Myocyte (in vitro differentiated cells): ENCODE data around the gene MAP4K1. TPM values are rescaled to one million over a fixed set of nuclear protein-coding genes. Genes with fewer than 3 reads are reported as not detected.

Experiments used
- DNase-seq: peaks from one replicate; pipeline ENCODE4 v3.0.0-alpha.2; 2012; ENCODE audit warnings: low read depth
- total RNA-seq: library from RNA; depleted of rRNA; stranded (reverse); fragments of >200 nt; gene quantifications from 2 replicates; pipeline ENCODE4 v1.2.3, GENCODE V29; 2014

Gene MAP4K1
- total RNA-seq, 1 donor from 2014 or later, result 0.13 TPM

DNA sequence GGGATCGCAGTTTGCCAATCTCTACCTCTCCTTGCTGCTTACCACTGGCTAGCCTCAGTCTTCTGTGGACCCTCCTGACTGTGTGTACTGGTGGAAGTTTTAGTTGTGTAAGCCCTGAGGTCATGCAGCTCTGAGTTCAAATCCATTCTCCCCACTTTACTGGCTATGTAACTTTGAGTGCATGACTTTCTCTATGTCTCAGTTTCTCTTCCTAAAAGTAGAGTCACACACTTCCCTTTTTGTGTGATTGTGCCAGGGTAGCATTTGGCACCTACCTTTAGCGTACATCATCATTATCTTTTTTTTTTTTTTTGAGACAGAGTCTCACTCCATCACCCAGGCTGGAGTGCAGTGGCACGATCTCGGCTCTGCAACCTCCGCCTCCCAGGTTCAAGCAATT is 70.3 kb downstream of the MAP4K1 start:
- no peak for DNase-seq

DNA sequence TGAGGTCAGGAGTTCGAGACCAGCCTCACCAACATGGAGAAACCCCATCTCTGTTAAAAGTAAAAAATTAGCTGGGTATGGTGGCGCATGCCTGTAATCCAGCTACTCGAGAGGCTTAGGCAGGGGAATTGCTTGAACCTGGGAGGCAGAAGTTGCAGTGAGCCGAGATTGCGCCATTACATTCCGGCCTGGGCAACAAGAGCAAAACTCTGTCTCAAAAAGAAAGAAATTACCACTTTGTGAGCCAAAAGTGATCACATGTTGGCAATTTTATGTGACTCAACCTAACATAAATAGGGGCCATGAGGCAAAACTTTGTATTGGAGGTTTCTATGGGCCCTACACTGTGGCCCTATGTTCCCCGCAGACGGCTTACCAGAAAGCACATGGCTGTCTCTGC is 72.2 kb downstream of the MAP4K1 start:
- DNase-seq, result no peak

DNA sequence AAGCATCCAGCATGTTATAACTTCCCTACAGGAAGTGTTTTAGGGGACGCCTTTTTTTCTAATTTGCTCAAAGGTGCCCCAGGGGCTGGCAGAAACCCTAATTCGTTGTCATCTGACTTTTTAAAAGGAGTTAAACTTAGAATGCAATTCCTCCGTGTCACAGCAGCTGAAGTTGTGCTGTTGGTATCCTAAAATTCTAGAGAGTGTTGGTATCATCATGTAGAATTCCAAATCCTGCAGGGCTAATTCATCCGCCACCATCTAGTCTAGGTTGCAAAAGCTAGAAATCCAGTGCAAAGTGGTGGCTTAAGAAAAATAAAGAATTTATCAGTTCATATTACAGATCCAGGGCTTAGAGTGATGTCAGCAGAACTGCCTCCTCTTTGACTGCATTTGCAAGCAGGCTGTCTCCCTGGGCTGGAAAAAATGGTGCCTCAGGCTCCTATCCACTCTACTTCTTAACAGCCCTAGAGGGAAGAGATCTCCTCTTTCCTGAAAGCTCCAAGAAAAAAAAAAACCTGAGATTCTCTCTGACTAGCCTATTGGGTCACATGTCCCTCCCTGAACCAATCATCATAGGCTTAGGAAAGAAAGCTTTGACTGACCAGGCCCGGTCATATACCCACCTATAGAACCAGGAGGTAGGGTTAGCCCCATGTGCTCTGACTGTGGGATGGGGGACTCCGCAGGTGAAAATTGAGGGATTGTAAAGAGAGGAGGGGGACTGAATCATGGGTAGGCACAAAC is 73.0 kb downstream of the MAP4K1 start:
- no peak for DNase-seq

DNA sequence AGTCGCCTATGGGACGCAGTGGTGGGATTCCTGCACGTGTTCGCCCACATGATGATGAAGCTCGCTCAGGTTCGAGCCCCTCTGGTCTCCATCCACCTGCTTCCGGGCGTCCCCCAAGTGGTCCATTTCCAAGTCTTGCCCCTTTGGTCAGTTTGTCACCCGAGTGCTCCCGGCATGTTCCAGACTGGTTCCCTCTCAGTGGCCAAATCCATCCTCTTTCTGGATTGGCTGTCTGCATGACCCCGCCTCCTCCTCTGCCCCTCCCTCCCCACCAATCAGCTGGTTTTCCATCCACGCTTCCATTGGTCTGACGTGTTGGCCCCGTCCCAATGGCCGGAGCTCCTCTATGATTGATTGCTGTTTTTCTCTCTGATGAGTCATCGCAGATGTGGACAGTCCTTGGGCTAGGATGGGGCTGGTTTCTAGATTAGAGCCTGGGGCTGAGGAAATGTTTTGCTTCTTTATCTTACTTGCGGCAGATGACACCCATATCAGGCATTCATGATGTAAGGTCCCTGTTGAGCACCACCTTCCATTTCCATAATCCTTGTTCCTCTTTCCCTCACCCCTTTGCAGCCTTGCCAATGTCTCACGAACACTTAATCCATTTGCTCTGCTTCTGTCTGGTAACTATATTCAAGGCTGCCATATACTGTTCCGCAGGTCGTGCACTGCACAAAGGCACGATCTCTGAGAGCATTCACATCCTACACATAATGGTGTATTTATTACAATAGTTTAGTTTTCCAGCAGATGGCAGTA is 73.8 kb downstream of the MAP4K1 start:
- peak; percentile 83 for DNase-seq

DNA sequence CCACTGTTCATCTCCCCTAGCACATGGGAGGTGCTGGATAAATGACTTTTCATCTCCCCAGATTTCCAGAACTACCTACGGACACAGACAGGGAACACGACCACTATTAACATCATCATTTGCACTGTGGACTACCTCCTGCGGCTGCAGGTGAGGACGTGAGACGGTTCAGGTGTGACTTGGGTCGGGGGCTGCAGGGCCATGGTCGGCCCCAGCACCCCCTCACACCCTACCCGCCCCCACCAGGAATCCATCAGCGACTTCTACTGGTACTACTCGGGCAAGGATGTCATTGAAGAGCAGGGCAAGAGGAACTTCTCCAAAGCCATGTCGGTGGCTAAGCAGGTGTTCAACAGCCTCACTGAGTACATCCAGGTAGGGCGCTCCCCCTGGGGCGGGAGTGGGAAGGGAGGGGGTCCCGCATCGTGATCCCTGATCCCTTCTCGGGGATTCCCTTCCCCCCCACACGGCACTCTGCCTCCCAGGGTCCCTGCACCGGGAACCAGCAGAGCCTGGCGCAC is 74.4 kb downstream of the MAP4K1 start:
- DNase-seq, result no peak

DNA sequence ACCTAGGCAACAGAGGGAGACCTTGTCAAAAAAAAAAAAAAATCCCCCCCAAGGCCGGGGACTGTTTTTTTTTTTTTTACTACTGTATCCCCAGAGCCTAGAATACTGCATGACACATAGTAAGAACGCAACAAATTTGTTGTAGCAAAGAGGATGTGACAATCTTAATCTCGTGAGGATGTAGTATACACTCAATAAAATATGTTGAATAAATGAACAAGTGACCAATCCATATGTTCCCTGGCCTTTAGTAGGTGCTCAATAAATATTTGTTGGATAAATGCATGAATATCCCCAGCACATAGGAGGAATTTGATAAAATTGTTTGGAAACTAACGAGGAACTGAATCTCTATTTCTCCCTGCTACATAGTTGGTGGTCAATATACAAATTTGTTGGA is 75.7 kb downstream of the MAP4K1 start:
- DNase-seq, result no peak

DNA sequence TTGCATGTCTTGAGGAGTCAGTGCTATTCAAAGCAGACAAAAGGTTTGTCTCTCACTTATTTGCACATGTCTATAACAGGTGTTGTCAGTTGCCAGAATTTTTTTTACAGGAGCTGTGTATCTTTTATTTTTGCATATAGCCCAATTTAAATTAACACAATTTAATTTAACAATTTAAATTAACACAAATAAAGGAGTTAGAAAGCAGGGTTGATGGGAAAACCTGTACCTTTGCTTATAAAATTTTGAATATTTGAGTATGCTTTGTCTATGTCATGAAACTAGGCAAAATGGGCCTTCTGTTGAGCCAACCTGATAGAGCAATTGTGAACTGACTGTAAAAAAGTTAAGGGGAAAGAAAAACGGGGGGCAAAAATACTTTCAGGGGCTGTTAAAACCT is 78.0 kb downstream of the MAP4K1 start:
- no peak for DNase-seq

DNA sequence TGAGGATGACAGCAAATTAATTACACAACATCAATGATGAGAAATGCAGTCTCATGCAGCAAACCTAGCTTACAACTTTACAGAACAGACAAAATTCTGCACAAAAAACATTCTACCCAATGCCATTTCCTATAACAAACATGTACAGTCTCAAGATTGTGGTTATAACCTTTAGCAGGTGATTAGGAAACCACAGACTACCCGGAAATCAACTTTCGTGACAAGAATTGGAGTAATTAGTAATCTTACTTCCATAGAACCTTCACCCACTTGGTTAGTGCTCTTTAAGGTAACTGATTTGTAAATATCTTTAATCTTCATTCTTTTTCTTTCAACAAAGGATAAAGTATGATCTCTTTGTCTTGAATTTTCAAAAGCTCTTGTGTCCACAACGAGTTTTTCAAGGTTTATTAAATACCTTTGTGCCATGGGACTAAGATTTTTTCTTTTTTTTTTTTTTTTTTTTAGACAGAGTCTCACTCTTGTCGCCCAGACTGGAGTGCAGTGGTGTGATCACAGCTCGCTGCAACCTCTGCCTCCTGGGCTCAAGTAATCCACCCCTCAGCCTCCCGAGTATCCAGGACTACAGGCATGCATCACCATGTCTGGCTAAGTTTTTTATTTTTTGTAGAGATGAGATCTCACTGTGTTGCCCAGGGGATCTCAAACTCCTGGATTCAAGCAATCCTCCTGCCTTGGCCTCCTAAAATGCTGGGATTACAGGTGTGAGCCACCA is 78.8 kb downstream of the MAP4K1 start:
- DNase-seq, result no peak

DNA sequence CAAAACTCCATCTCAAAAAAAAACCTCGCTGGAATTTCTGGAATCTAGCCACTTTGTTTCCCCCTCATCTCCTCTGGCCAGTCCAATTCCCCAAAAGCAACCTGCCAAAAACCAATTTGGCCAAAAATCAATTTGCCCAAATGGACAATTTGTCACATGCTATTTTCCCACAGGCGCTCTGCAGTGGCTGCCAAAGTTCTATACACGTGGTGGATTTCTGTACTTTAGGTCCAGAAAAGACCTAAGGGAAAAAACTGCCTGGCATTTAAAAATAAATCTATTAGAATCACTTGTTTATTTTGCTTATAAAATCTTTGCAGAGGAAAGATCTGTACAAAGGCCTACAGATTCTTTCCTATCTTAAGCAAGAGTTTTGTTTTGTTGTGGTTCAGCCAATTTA is 79.4 kb downstream of the MAP4K1 start:
- no peak for DNase-seq

Other genes starting within 250 kb of the MAP4K1 start
- 391 and 475 TPM in 2 replicates for gene PSMD8, start 243.4 kb downstream of the MAP4K1 start, total RNA-seq
- gene GGN, start 229.9 kb downstream of the MAP4K1 start, total RNA-seq, result 0.36 and 0.59 TPM in 2 replicates
- 0.83 and 1.5 TPM in 2 replicates for gene SPRED3, start 229.3 kb downstream of the MAP4K1 start, total RNA-seq
- gene FAM98C, start 214.9 kb downstream of the MAP4K1 start, total RNA-seq, result 11.7 and 11.8 TPM in 2 replicates
- gene RASGRP4, start 191.7 kb downstream of the MAP4K1 start, total RNA-seq, result 0.16 and 0.19 TPM in 2 replicates
- gene RYR1, start 184.3 kb downstream of the MAP4K1 start, total RNA-seq, result 166 and 168 TPM in 2 replicates
- 228 and 269 TPM in 2 replicates for gene EIF3K, start 1.2 kb upstream of the MAP4K1 start, total RNA-seq
- 350 and 441 TPM in 2 replicates for gene ACTN4, start 29.7 kb upstream of the MAP4K1 start, total RNA-seq
- 0.21 TPM in 1 of 2 replicates, not detected in the other for gene CAPN12, start 126.5 kb upstream of the MAP4K1 start, total RNA-seq
- gene LGALS7, start 155.6 kb upstream of the MAP4K1 start, total RNA-seq, result not detected in 2 replicates
- not detected in 2 replicates for gene LGALS7B, start 171.2 kb upstream of the MAP4K1 start, total RNA-seq
- gene LGALS4, start 195.0 kb upstream of the MAP4K1 start, total RNA-seq, result not detected in 2 replicates
- 78.4 and 81.9 TPM in 2 replicates for gene ECH1, start 213.8 kb upstream of the MAP4K1 start, total RNA-seq
- gene HNRNPL, start 232.0 kb upstream of the MAP4K1 start, total RNA-seq, result 218 and 220 TPM in 2 replicates